ENCODE results near the gene APOBEC4. TPM values are rescaled to one million over a fixed set of nuclear protein-coding genes. Genes with fewer than 3 reads are reported as not detected.
A peak's percentile ranks its signal among the peaks of the same experiment; 100 is the strongest.
"Not testable (repeated sequence)": the region's sequence is repeated elsewhere in the genome, so short reads cannot be mapped to it uniquely, and the experiment has no call there.

The APOBEC4 gene
- total and polyA plus RNA-seq, 9 donors, result not detected

DNA sequence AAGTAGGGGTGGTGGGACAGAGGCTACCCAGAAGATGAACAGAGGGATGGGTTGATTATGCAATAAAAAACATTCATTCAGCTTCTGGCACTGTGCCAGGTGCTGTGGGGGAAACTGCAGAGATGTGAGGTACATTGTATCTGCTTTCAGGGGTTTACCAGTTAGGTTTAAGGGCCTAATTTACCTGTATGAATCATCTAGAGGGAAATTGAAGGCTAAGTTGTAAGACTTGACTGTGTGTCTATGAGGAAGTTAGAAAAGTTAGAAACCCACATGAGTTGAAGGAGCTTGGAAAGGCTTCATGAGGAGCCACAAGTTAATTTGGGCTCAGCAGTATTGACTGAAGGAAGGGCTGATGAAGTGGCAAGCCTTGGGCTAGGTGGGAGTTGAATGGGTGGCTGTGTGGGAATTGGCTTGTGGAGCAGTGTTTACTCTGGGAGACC is 36.7 kb upstream of the APOBEC4 start:
- Histone ChIP-seq H3K27ac (ENCODE audit: low read length) (no peak overlapping the region), H3K4me3 (ENCODE audit: low read length) (no peak overlapping the region), H3K4me1 (ENCODE audit: control insufficient read depth, insufficient read depth, low read length) (peaks cover 5% of the 10 kb centered on the region), H3K9me3 (replicated peaks; ENCODE audit: control insufficient read depth, low read depth, low read length) (no peaks in the 10 kb centered on the region), H3K36me3 (ENCODE audit: control insufficient read depth, insufficient read depth, low read length) (no peaks in the 10 kb centered on the region), H3K27me3 (ENCODE audit: control insufficient read depth, insufficient read depth, low read length) (no peaks in the 10 kb centered on the region)
- peak; percentile 11 for DNase-seq

DNA sequence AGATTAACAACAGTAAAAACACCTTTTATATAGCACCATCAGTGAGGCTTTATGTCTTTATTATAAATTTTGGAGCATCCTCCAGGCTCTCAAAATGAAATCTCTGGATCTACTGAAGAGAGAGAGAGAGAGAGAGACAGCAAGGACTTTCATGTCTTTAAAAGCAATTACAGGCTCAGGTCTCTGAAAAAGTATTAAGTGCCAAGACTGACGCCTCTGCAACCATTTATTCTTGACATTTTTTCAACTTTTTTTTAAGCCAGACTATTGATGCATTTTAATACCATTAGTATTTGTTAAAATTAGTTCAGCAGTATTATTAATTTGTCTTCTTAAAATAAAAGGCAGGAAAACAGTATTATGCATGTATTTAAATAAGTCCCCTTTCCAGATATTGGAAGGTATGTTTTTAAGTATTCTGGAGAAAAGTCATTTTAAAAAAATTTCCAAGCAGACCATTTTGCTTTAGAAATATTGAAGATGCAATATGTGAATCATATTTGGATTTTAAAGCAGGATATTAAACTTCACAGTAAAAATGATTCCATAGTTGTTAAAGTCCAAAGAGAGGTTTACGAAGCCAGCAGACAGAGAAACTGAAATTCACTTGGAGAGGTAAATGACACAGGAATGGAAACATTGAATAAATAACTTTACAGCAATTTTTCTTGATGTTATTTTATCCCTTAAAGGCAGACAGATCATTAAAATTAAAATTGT is 35.4 kb upstream of the APOBEC4 start:
- H3K27ac ChIP-seq (ENCODE audit: low read length), result peak overlapping the region; percentile 62

DNA sequence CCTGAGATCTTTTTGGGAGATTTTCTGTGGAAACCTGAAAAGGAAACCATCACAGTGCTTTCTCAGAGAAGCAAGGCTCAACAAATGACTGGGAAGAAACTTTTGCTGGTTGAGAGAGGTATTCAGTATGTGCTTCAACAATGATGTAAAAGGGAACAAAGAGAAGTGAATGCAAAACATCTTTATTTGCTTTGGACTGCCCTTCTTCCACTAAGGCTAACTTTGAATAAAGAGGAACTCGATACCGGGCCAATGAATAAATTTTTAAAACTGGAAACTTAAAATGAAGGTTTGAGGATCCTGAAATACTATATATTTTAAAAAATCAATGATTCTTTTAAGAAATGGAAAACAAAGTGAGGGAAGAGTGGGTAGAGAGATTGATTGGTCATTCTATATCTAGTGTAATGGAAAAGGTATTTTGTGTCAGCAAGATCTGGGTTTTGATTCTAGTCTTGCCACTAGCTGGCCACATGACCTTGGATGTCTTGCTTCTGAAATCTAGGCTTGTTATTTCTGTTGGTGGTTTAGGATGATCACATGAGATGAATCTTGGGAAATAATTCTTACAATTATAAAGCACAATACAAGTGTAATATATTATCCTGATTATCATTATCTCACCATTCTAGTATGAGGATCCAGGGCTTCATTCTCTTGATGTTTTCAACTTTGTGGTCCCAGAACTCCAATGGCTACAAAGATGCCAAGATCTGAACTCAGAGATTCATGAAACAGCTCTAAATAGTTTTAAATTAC is 34.6 kb upstream of the APOBEC4 start:
- H3K4me3 ChIP-seq (ENCODE audit: low read length), result no peak overlapping the region
- H3K36me3 ChIP-seq (ENCODE audit: control insufficient read depth, insufficient read depth, low read length), result no peaks in the 10 kb centered on the region
- peak; percentile 74 for DNase-seq
- WGBS (ENCODE audit: insufficient coverage), result no CpG with 5 or more reads among the region's 2 CpGs
- H3K4me1 ChIP-seq (ENCODE audit: control insufficient read depth, insufficient read depth, low read length), result no peaks in the 10 kb centered on the region
- peak overlapping the region; percentile 62 for H3K27ac ChIP-seq (ENCODE audit: low read length)
- no peaks in the 10 kb centered on the region for H3K27me3 ChIP-seq (ENCODE audit: control insufficient read depth, insufficient read depth, low read length)
- H3K9me3 ChIP-seq (replicated peaks; ENCODE audit: control insufficient read depth, low read depth, low read length), result no peaks in the 10 kb centered on the region

More for the DNA sequence above, 35.4 kb upstream of the APOBEC4 start:
- no CpG with 5 or more reads among the region's 2 CpGs for WGBS (ENCODE audit: insufficient coverage)
- Histone ChIP-seq H3K36me3 (ENCODE audit: control insufficient read depth, insufficient read depth, low read length) (no peaks in the 10 kb centered on the region), H3K4me3 (ENCODE audit: low read length) (no peak overlapping the region), H3K9me3 (replicated peaks; ENCODE audit: control insufficient read depth, low read depth, low read length) (no peaks in the 10 kb centered on the region), H3K4me1 (ENCODE audit: control insufficient read depth, insufficient read depth, low read length) (no peaks in the 10 kb centered on the region), H3K27me3 (ENCODE audit: control insufficient read depth, insufficient read depth, low read length) (no peaks in the 10 kb centered on the region)
- DNase-seq, result peak; percentile 92

DNA sequence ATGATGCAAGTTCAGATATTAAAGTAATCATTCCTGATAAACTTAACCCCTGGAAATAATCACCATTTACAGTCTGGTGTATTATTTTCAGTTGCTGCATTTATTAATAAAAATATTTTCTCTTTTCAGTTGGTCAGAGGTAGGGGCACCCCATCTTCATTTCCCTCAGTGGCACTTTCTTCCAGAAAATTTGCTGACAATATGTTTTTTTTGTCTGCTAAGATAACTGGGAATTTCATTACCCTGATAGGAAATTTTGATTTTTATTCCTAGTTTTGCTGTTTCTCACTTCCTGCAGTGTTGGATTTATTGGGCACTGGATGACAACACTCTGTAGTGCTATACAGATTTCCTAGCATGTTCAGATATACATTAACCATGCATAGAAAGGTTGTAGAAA is 33.1 kb upstream of the APOBEC4 start:
- no peak for DNase-seq
- no peak overlapping the region for H3K27ac ChIP-seq (ENCODE audit: low read length)
- no peaks in the 10 kb centered on the region for H3K9me3 ChIP-seq (replicated peaks; ENCODE audit: control insufficient read depth, low read depth, low read length)
- no peaks in the 10 kb centered on the region for H3K4me1 ChIP-seq (ENCODE audit: control insufficient read depth, insufficient read depth, low read length)
- no peaks in the 10 kb centered on the region for H3K27me3 ChIP-seq (ENCODE audit: control insufficient read depth, insufficient read depth, low read length)
- H3K36me3 ChIP-seq (ENCODE audit: control insufficient read depth, insufficient read depth, low read length), result no peaks in the 10 kb centered on the region
- H3K4me3 ChIP-seq (ENCODE audit: low read length), result no peak overlapping the region

DNA sequence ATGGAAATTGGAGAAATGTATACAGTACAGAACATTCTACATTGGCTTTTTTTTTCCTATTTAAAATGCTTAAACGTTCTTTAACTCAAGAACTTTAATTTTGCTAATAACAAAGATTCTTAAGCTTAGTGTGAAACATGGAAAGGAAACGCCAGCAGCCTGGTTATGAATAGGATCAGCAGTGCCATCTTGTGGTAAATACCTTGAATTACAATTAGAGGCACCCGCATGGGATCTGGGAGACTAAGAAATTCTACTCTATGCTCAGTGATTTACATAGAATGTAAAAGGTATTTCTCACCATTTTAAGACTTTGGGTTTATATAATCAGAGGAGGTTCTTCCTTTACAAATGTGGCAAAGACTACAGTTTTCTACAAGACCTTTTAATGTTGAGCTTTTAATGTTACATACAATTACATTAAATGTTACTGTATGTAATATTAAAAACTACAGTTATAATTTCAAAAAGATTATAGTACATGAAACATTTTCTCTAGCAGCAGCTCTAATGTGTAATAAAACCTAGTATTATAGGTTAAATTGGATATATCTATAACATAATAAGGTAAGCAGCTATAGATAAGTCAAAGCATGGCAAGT is 32.1 kb upstream of the APOBEC4 start:
- Histone ChIP-seq H3K27me3 (ENCODE audit: control insufficient read depth, insufficient read depth, low read length) (no peaks in the 10 kb centered on the region), H3K36me3 (ENCODE audit: control insufficient read depth, insufficient read depth, low read length) (no peaks in the 10 kb centered on the region), H3K4me3 (ENCODE audit: low read length) (no peak overlapping the region), H3K4me1 (ENCODE audit: control insufficient read depth, insufficient read depth, low read length) (no peaks in the 10 kb centered on the region), H3K9me3 (replicated peaks; ENCODE audit: control insufficient read depth, low read depth, low read length) (no peaks in the 10 kb centered on the region), H3K27ac (ENCODE audit: low read length) (no peak overlapping the region)
- WGBS (ENCODE audit: insufficient coverage), result 20% methylated on average over 1 of the region's 3 CpGs
- peak; percentile 52 for DNase-seq

DNA sequence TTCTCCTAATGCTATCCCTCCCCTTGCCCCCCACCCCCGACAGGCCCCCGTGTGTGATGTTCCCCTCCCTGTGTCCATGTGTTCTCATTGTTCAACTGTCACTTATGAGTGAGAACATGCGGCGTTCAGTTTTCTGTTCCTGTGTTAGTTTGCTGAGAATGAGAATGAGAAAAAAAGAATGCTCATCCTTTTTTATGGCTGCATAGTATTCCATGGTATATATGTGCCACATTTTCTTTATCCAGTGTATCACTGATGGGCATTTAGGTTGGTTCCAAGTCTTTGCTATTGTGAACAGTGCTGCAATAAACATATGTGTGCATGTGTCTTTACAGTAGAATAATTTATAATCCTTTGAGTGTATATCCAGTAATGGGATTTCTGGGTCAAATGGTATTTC is 26.2 kb upstream of the APOBEC4 start:
- not testable (repeated sequence) for H3K27ac ChIP-seq (ENCODE audit: low read length); H3K27me3 ChIP-seq (ENCODE audit: control insufficient read depth, insufficient read depth, low read length); H3K36me3 ChIP-seq (ENCODE audit: control insufficient read depth, insufficient read depth, low read length); H3K4me3 ChIP-seq (ENCODE audit: low read length); H3K4me1 ChIP-seq (ENCODE audit: control insufficient read depth, insufficient read depth, low read length); H3K9me3 ChIP-seq (replicated peaks; ENCODE audit: control insufficient read depth, low read depth, low read length); DNase-seq
- WGBS (ENCODE audit: insufficient coverage), result no CpG with 5 or more reads among the region's 4 CpGs

DNA sequence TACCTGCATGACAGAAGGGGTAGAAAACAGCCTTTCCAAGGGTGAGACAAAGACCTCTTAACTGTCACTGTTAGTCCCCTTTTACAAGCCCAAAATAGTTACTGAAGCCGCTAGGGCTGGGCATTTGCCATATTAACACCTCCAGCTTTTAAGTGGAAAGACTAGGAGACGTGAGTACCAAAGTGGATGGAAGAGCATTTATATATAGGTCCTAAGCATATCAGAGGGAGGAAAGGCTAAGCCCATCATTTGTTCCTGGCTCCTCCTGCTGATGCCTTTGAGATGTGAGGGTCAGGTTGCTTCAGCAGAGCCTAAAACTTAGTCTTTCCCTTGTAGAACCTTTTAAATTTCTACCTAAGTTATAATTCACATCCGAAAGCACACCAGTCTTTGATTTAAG is 25.7 kb upstream of the APOBEC4 start:
- Histone ChIP-seq H3K27ac (ENCODE audit: low read length) (no peak overlapping the region), H3K4me3 (ENCODE audit: low read length) (no peak overlapping the region), H3K27me3 (ENCODE audit: control insufficient read depth, insufficient read depth, low read length) (no peaks in the 10 kb centered on the region), H3K9me3 (replicated peaks; ENCODE audit: control insufficient read depth, low read depth, low read length) (no peaks in the 10 kb centered on the region), H3K4me1 (ENCODE audit: control insufficient read depth, insufficient read depth, low read length) (peaks cover 6% of the 10 kb centered on the region), H3K36me3 (ENCODE audit: control insufficient read depth, insufficient read depth, low read length) (no peaks in the 10 kb centered on the region)
- DNase-seq, result no peak
- whole genome bisulfite sequencing (ENCODE audit: insufficient coverage), result 100% methylated on average over 1 of the region's 3 CpGs

DNA sequence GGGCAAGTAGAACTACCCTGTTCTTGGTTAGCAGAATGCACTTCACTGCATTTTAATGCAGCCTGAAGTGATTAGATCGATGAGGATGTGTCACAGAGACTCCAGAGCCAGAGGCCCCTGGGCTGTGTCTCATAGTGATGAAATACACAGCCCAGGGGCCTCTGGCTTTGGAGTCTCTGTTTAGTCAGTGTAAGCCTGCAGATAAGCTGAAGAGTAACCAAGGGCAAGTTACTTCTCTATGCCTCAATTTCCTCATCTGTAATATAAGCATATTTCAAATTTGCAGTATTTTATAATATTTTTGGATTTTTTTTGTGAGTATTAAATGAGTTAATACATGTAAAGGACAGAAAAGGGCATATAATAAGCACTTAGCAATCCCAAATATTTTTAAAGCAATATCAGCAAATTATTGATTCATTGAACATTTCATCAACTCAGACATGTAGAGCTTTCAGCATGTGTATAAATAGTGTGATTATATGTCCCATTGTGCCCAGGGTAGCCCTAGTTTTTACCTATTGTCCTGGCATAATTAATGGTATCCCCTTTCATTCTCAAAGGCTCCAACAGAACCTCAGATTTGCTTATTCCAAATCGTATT is 23.6 kb upstream of the APOBEC4 start:
- peak; percentile 41 for DNase-seq
- H3K4me1 ChIP-seq (ENCODE audit: control insufficient read depth, insufficient read depth, low read length), result peaks cover 8% of the 10 kb centered on the region
- no peak overlapping the region for H3K27ac ChIP-seq (ENCODE audit: low read length)
- H3K36me3 ChIP-seq (ENCODE audit: control insufficient read depth, insufficient read depth, low read length), result no peaks in the 10 kb centered on the region
- no peaks in the 10 kb centered on the region for H3K9me3 ChIP-seq (replicated peaks; ENCODE audit: control insufficient read depth, low read depth, low read length)
- H3K4me3 ChIP-seq (ENCODE audit: low read length), result no peak overlapping the region
- H3K27me3 ChIP-seq (ENCODE audit: control insufficient read depth, insufficient read depth, low read length), result no peaks in the 10 kb centered on the region
- 38% methylated on average over 1 of the region's 2 CpGs for WGBS (ENCODE audit: insufficient coverage)

DNA sequence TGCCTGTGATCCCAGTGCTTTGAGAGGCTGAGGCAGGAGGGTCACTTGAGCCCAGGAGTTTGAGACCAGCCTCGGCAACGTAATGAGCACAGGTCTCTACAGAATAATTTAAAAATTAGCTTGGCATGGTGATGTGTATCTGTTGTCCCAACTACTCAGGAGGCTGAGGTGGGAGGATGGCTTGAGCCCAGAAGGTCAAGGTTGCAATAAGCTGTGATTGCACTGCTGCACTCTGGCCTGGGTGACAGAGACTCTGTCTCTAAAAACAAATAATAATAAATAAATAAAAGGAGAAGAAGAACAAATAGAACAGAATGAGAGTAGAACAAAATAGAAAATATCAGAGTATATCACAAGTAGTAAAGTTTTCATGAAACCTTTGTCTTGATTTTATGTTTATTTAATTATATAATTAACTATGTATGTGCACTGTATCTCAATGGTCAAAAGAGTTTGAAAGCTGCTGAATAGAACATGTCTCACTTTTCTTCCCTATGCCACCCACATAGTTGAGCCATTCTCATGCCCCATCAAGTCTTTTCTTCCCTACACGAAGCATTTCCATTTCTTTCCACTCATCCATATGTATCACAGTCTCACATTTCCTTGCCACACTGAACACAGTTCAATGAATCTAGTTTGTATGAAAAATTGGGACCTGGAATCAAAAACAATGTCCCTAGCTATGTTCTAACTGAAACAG is 22.9 kb upstream of the APOBEC4 start:
- no peak for DNase-seq
- Histone ChIP-seq H3K9me3 (replicated peaks; ENCODE audit: control insufficient read depth, low read depth, low read length) (peaks cover 4% of the 10 kb centered on the region), H3K27me3 (ENCODE audit: control insufficient read depth, insufficient read depth, low read length) (no peaks in the 10 kb centered on the region), H3K27ac (ENCODE audit: low read length) (peak overlapping the region; percentile 69), H3K4me1 (ENCODE audit: control insufficient read depth, insufficient read depth, low read length) (peaks cover 8% of the 10 kb centered on the region), H3K4me3 (ENCODE audit: low read length) (no peak overlapping the region), H3K36me3 (ENCODE audit: control insufficient read depth, insufficient read depth, low read length) (no peaks in the 10 kb centered on the region)
- no CpG with 5 or more reads among the region's 3 CpGs for WGBS (ENCODE audit: insufficient coverage)

DNA sequence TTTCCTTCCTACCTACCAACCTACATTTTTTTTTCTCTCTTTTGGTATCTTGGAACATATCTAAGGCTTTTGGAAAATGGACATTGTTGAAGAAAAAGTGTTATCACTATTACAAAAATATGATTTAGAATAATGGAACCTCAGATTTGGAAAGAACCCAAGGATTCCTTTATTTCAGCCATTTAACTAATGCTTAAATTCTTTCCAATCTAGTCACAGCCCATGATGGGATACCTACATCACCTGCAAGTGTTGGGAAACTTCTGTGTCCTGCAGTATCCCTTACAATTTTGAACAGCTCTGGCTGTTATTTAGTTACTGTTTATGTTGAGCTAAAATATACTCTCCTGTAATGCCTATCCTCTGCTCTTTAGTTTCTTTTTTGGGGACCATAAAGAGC is 22.3 kb upstream of the APOBEC4 start:
- Histone ChIP-seq H3K9me3 (replicated peaks; ENCODE audit: control insufficient read depth, low read depth, low read length) (peaks cover 4% of the 10 kb centered on the region), H3K4me1 (ENCODE audit: control insufficient read depth, insufficient read depth, low read length) (peaks cover 8% of the 10 kb centered on the region), H3K36me3 (ENCODE audit: control insufficient read depth, insufficient read depth, low read length) (no peaks in the 10 kb centered on the region), H3K27ac (ENCODE audit: low read length) (peak overlapping the region; percentile 69), H3K4me3 (ENCODE audit: low read length) (no peak overlapping the region), H3K27me3 (ENCODE audit: control insufficient read depth, insufficient read depth, low read length) (no peaks in the 10 kb centered on the region)
- peak; percentile 49 for DNase-seq

Data from muscle of leg (tissue), 11 donors.